Non-pigmented ciliary epithelial cell (primary cell): Measurements from ENCODE around the gene NPEPL1.
"Not testable (repeated sequence)": the region's sequence is repeated elsewhere in the genome, so short reads cannot be mapped to it uniquely, and the experiment has no call there.

Source experiments
- DNase-seq: peaks from one replicate; pipeline ENCODE4 v3.0.0-alpha.2; 2010; ENCODE audit warnings: low read depth

NPEPL1 gene

GRCh38 chr20:58744836-58745235, 52.2 kb downstream of the NPEPL1 start:
- no peak for DNase-seq

- DNase-seq: no peak
Measured at GRCh38 chr20:58745391-58745790, 52.8 kb downstream of the NPEPL1 start.

GRCh38 chr20:58746620-58747019, 54.0 kb downstream of the NPEPL1 start:
- no peak for DNase-seq

GRCh38 chr20:58747211-58747610, 54.6 kb downstream of the NPEPL1 start:
- DNase-seq: no peak

- no peak for DNase-seq
Measured at GRCh38 chr20:58748618-58749017, 56.0 kb downstream of the NPEPL1 start.

- no peak for DNase-seq
Measured at GRCh38 chr20:58749098-58749769, 56.6 kb downstream of the NPEPL1 start.

GRCh38 chr20:58749979-58750378, 57.4 kb downstream of the NPEPL1 start:
- DNase-seq: no peak

- not testable (repeated sequence) for DNase-seq
Measured at GRCh38 chr20:58750706-58751105, 58.1 kb downstream of the NPEPL1 start.

- no peak for DNase-seq
Measured at GRCh38 chr20:58751979-58752378, 59.4 kb downstream of the NPEPL1 start.

- no peak for DNase-seq
Measured at GRCh38 chr20:58752565-58752964, 60.0 kb downstream of the NPEPL1 start.

GRCh38 chr20:58753267-58753921, 60.8 kb downstream of the NPEPL1 start:
- DNase-seq: no peak

- DNase-seq: no peak
Measured at GRCh38 chr20:58753922-58754551, 61.4 kb downstream of the NPEPL1 start.

- no peak for DNase-seq
Measured at GRCh38 chr20:58754584-58754983, 62.0 kb downstream of the NPEPL1 start.

- DNase-seq: no peak
Measured at GRCh38 chr20:58755062-58755697, 62.6 kb downstream of the NPEPL1 start.

- no peak for DNase-seq
Measured at GRCh38 chr20:58755766-58756449, 63.3 kb downstream of the NPEPL1 start.

GRCh38 chr20:58756450-58756775, 63.8 kb downstream of the NPEPL1 start:
- no peak for DNase-seq

- DNase-seq: not testable (repeated sequence)
Measured at GRCh38 chr20:58757647-58758046, 65.0 kb downstream of the NPEPL1 start.

- DNase-seq: no peak
Measured at GRCh38 chr20:58759947-58760346, 67.3 kb downstream of the NPEPL1 start.

GRCh38 chr20:58760856-58761255, 68.3 kb downstream of the NPEPL1 start:
- DNase-seq: no peak

- DNase-seq: no peak
Measured at GRCh38 chr20:58762120-58762519, 69.5 kb downstream of the NPEPL1 start.

- no peak for DNase-seq
Measured at GRCh38 chr20:58763076-58763475, 70.5 kb downstream of the NPEPL1 start.
